Inflammatory macrophage (primary cell): ENCODE results near the gene MPHOSPH9.
"Not testable (repeated sequence)": the region's sequence is repeated elsewhere in the genome, so short reads cannot be mapped to it uniquely, and the experiment has no call there.

ENCODE experiments used
- DNase-seq, 2 donors: peaks; one replicate each; pipeline ENCODE4 v3.0.0-alpha.2; 2020 to 2022

The MPHOSPH9 gene

GRCh38 chr12:123254853-123255446 lies 22.0 kb upstream of the MPHOSPH9 start:
- DNase-seq = no peak

GRCh38 chr12:123253641-123254459 lies 20.9 kb upstream of the MPHOSPH9 start:
- no peak for DNase-seq

GRCh38 chr12:123252365-123252764 lies 19.4 kb upstream of the MPHOSPH9 start:
- not testable (repeated sequence) for DNase-seq

GRCh38 chr12:123251403-123252076 lies 18.6 kb upstream of the MPHOSPH9 start:
- DNase-seq = no peak

- DNase-seq = peak in 1 of 2 donors; percentile 30
Observed at GRCh38 chr12:123250471-123251383, 17.8 kb upstream of the MPHOSPH9 start.

- not testable (repeated sequence) for DNase-seq
Observed at GRCh38 chr12:123248996-123249741, 16.2 kb upstream of the MPHOSPH9 start.

GRCh38 chr12:123248129-123248528 lies 15.2 kb upstream of the MPHOSPH9 start:
- DNase-seq = not testable (repeated sequence)

GRCh38 chr12:123245678-123246077 lies 12.7 kb upstream of the MPHOSPH9 start:
- DNase-seq = no peak

GRCh38 chr12:123243671-123244262 lies 10.8 kb upstream of the MPHOSPH9 start:
- no peak for DNase-seq

GRCh38 chr12:123242116-123242904 lies 9.4 kb upstream of the MPHOSPH9 start:
- peak; percentile 21 to 54 for DNase-seq

GRCh38 chr12:123238961-123239360 lies 6.0 kb upstream of the MPHOSPH9 start:
- no peak for DNase-seq

GRCh38 chr12:123238330-123238682 lies 5.4 kb upstream of the MPHOSPH9 start:
- DNase-seq = no peak

- DNase-seq = peak; percentile 71
Observed at GRCh38 chr12:123237646-123238329, 4.8 kb upstream of the MPHOSPH9 start.

- DNase-seq = peak in 1 of 2 donors; percentile 18
Observed at GRCh38 chr12:123233505-123234308, 766 bp upstream of the MPHOSPH9 start.

- no peak for DNase-seq
Observed at GRCh38 chr12:123232472-123232806, 502 bp downstream of the MPHOSPH9 start.

- DNase-seq = no peak
Observed at GRCh38 chr12:123231931-123232330, 1.0 kb downstream of the MPHOSPH9 start.

- no peak for DNase-seq
Observed at GRCh38 chr12:123229051-123229450, 3.9 kb downstream of the MPHOSPH9 start.

GRCh38 chr12:123227581-123228258 lies 5.2 kb downstream of the MPHOSPH9 start:
- no peak for DNase-seq

- DNase-seq = no peak
Observed at GRCh38 chr12:123225443-123225842, 7.5 kb downstream of the MPHOSPH9 start.
